Measurements from ENCODE around the gene RPGR. TPM values are rescaled to one million over a fixed set of nuclear protein-coding genes. Genes with fewer than 3 reads are reported as not detected.
A peak's percentile ranks its signal among the peaks of the same experiment; 100 is the strongest.

The RPGR gene
- total RNA-seq, 1 experiment from 2014 or later = 10.4 TPM

- no peak for TF ChIP-seq REST (IDR thresholded peaks at IDR 0.05; ENCODE audit: low read depth)
- no peak for TF ChIP-seq ZBTB33 (IDR thresholded peaks at IDR 0.05; ENCODE audit: extremely low read depth, insufficient replicate concordance, low read length)
- TF ChIP-seq JUND (IDR thresholded peaks at IDR 0.05) = no peak
Observed at GRCh38 chrX:38332505-38332904, 5.2 kb upstream of the RPGR start (continued).

GRCh38 chrX:38327775-38328081 is 419 bp upstream of the RPGR start:
- H3K36me3 ChIP-seq (ENCODE audit: control insufficient read depth in 1 of 2, insufficient read depth in 2 of 2, low read length in 2 of 2) = no peaks in the 10 kb centered on the region
- no peaks in the 10 kb centered on the region for H4K20me1 ChIP-seq (ENCODE audit: insufficient read depth)
- H3K4me3 ChIP-seq (replicated peaks in 1 of 2; ENCODE audit: low read depth in 1 of 2, low read length in 2 of 2) = peak overlapping the region; percentile 60 to 67
- TF ChIP-seq EZH2 (IDR thresholded peaks at IDR 0.05) = no peak
- no peaks in the 10 kb centered on the region for H3K9me2 ChIP-seq (ENCODE audit: insufficient read depth)
- peaks cover 0 to 10% of the 10 kb centered on the region in 2 experiments; a peak in 2 of 4 replicates for H3K4me1 ChIP-seq (ENCODE audit: control insufficient read depth in 1 of 2, insufficient read depth in 2 of 2, low read length in 2 of 2)
- H2AFZ ChIP-seq (ENCODE audit: low read depth, low read length, poor library complexity, severe bottlenecking) = peak overlapping the region; percentile 61
- peaks cover 9% of the 10 kb centered on the region; the same call in 1 of the 2 replicates for H3K79me2 ChIP-seq (ENCODE audit: insufficient read depth, low read length)
- ATAC-seq = no peak
- peak overlapping the region; percentile 76 for H3K4me2 ChIP-seq (ENCODE audit: low read length)
- RAD21 ChIA-PET (ENCODE audit: low non-redundant PET in 1 of 2, low total read pairs in 2 of 2, uncharacterized antibody in 2 of 2, unreplicated experiment in 2 of 2) = no interaction called here
- no peak overlapping the region for H3K27ac ChIP-seq (ENCODE audit: low read depth, low read length)
- POLR2A ChIA-PET = interaction anchor here (0.8 to 0.9 kb wide), 2 partner anchors 29 to 68 kb away, joined by 3 read pairs; no protein-coding TSS in a partner anchor
- intact Hi-C loops (cut with micrococcal nuclease) = loop anchor here (1.0 kb wide), 3 partner anchors 67 to 135 kb away; partner anchors contain the start of gene SRPX
- DNase-seq (ENCODE audit: low read depth, low spot score) = no peak
- CTCF ChIA-PET = interaction anchor here (0.8 to 1.8 kb wide), 8 partner anchors 24 to 136 kb away, joined by 3 to 13 read pairs (median 4); partner anchors contain the start of gene SRPX
- BruUV-seq (replicated peaks) = no TSS peak
- no peaks in the 10 kb centered on the region for H3K9me3 ChIP-seq (ENCODE audit: control insufficient read depth in 1 of 2, insufficient read depth in 1 of 2, low read depth in 1 of 2, low read length in 2 of 2)
- no peaks in the 10 kb centered on the region for H3K27me3 ChIP-seq (ENCODE audit: insufficient read depth, low read length)
- peak overlapping the region; percentile 65 for H3K9ac ChIP-seq (ENCODE audit: low read length)
